ENCODE results near the gene BMF. TPM values are rescaled to one million over a fixed set of nuclear protein-coding genes. Genes with fewer than 3 reads are reported as not detected.
"Not testable (repeated sequence)": the region's sequence is repeated elsewhere in the genome, so short reads cannot be mapped to it uniquely, and the experiment has no call there.

The BMF gene, protein sequence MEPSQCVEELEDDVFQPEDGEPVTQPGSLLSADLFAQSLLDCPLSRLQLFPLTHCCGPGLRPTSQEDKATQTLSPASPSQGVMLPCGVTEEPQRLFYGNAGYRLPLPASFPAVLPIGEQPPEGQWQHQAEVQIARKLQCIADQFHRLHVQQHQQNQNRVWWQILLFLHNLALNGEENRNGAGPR
- total RNA-seq (33.9 and 41.8 TPM in 2 replicates), polyA plus RNA-seq (13.8 and 15.9 TPM in 2 replicates)

DNA sequence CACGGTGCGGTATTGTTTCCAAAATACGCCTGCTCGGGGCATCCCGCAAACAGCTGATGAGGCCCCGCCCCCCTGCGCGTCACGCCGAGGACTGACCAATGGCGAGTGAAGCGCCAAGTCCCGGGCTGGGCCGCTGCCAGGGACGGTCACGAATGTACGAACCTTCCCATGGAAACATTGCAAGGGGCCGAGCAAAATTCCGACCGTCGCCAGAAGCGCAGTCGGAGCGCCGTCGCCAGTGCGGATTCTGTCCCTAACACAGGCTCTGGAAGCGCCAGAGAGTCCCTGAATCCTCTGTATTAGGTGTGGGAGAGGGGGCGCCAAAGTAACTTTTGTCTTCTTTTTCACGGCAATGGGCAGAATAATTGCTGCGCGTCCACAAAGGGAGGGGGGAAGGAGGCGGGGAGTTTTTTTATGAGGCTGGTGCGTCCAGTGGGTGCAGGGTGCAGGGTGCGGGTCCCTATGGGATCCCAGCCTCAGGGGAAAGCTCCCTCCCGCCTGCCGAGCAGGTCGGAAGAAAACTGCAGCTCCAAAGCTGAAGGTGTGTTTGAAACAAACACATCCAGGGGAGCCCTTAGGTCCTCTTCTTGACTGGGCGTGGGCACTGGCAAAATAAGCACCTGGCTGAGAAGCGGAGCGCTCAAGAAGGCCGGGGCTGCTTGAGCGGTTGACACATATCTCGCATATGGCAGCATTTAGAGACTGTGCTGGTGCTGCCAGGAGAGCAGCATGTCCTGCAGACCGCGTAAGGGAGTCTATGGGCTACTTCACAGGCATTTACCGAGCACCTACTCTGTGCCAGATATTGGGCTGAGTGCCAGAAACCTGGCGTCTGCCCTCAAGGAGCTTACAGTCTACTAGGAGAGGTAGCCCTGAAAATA is at the start of gene BMF:
Gene BMF, minus strand, starts transcription at position 25 of the 881 bp plus-strand sequence. CDS start 2,793 bp downstream, outside the sequence.
- 8% methylated on average over 37 of the region's 48 CpGs for WGBS (ENCODE audit: low lambda C conversion rate, missing lambda C conversion rate)

DNA sequence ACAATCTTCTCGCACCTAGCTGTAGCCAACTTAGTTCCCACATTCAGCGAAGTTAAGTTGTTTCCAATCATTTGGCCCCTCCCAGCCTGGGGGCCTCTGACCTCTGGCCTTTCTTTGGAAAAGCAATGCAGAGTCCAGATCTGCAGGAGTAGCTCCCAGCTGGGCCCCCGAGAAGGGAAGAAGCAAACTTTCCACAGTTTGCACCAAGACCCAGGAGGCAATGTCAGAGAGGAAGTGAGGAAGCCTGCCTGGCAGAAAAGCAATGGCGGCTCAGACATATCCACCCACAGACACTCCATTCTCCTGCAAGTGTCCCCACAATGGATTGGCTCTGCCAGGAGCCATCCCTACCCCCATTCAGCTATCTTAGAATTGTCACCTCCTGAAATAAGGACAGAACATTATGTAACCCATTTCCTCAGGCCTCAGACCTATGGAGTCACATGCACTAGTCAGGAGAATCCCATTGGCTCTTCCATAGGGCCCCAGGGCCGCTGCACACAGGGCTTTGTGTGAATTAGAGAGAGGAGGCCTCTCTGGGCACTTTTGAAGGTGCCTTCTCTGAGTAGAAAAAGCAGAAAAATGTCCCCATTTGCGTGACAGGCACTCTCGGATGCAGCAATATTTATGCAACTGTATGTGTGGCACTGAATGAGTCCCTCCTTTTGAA is 49.2 kb upstream of the BMF start:
- DNase-seq (ENCODE audit: low spot score), result no peak
- peaks cover 19% of the 10 kb centered on the region for H3K79me2 ChIP-seq
- no peak overlapping the region for H2AFZ ChIP-seq
- no peaks in the 10 kb centered on the region for H3K9me3 ChIP-seq (ENCODE audit: low read depth)
- no peaks in the 10 kb centered on the region for H4K20me1 ChIP-seq (ENCODE audit: insufficient read depth, poor library complexity, severe bottlenecking)
- H3K4me1 ChIP-seq (ENCODE audit: insufficient read depth), result peaks cover 8% of the 10 kb centered on the region
- H3K27me3 ChIP-seq, result no peaks in the 10 kb centered on the region
- no peak overlapping the region for H3K27ac ChIP-seq
- TF ChIP-seq EZH2phosphoT487 (IDR thresholded peaks at IDR 0.05; ENCODE audit: low read depth, severe bottlenecking, unreplicated experiment) (no peak), EZH2 (IDR thresholded peaks at IDR 0.05; ENCODE audit: borderline replicate concordance) (no peak)
- TF ChIP-seq, protein P1, sequence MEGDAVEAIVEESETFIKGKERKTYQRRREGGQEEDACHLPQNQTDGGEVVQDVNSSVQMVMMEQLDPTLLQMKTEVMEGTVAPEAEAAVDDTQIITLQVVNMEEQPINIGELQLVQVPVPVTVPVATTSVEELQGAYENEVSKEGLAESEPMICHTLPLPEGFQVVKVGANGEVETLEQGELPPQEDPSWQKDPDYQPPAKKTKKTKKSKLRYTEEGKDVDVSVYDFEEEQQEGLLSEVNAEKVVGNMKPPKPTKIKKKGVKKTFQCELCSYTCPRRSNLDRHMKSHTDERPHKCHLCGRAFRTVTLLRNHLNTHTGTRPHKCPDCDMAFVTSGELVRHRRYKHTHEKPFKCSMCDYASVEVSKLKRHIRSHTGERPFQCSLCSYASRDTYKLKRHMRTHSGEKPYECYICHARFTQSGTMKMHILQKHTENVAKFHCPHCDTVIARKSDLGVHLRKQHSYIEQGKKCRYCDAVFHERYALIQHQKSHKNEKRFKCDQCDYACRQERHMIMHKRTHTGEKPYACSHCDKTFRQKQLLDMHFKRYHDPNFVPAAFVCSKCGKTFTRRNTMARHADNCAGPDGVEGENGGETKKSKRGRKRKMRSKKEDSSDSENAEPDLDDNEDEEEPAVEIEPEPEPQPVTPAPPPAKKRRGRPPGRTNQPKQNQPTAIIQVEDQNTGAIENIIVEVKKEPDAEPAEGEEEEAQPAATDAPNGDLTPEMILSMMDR (IDR thresholded peaks at IDR 0.05; ENCODE audit: poor library complexity), result no peak
- H3K36me3 ChIP-seq (replicated peaks; ENCODE audit: insufficient read depth, low read depth), result no peaks in the 10 kb centered on the region
- 86% methylated on average over 7 of the region's 7 CpGs for WGBS (ENCODE audit: low lambda C conversion rate, missing lambda C conversion rate)
- no peak overlapping the region for H3K4me3 ChIP-seq
- H3K4me2 ChIP-seq, result no peak overlapping the region
- H3K9me2 ChIP-seq (replicated peaks; ENCODE audit: insufficient read depth), result no peaks in the 10 kb centered on the region

More for the DNA sequence above, at the start of gene BMF:
- DNase-seq (ENCODE audit: low spot score), result peak; percentile 100
- no peaks in the 10 kb centered on the region for H4K20me1 ChIP-seq (ENCODE audit: insufficient read depth, poor library complexity, severe bottlenecking)
- no peaks in the 10 kb centered on the region for H3K9me3 ChIP-seq (ENCODE audit: low read depth)
- H3K79me2 ChIP-seq, result peaks cover 23% of the 10 kb centered on the region
- TF ChIP-seq EZH2phosphoT487 (IDR thresholded peaks at IDR 0.05; ENCODE audit: low read depth, severe bottlenecking, unreplicated experiment) (no peak), EZH2 (IDR thresholded peaks at IDR 0.05; ENCODE audit: borderline replicate concordance) (no peak)
- TF ChIP-seq, protein P1 (IDR thresholded peaks at IDR 0.05; ENCODE audit: poor library complexity), result peak; percentile 43
- no peaks in the 10 kb centered on the region for H3K9me2 ChIP-seq (replicated peaks; ENCODE audit: insufficient read depth)
- no peaks in the 10 kb centered on the region for H3K27me3 ChIP-seq
- H3K4me2 ChIP-seq, result peak within 1 kb of the TSS; percentile 77
- H3K27ac ChIP-seq, result peak within 1 kb of the TSS; percentile 92
- H3K36me3 ChIP-seq (replicated peaks; ENCODE audit: insufficient read depth, low read depth), result no peaks in the 10 kb centered on the region
- peak within 1 kb of the TSS; percentile 17 for H2AFZ ChIP-seq
- peak within 1 kb of the TSS; percentile 58 for H3K4me3 ChIP-seq
- peaks cover 37% of the 10 kb centered on the region for H3K4me1 ChIP-seq (ENCODE audit: insufficient read depth)

DNA sequence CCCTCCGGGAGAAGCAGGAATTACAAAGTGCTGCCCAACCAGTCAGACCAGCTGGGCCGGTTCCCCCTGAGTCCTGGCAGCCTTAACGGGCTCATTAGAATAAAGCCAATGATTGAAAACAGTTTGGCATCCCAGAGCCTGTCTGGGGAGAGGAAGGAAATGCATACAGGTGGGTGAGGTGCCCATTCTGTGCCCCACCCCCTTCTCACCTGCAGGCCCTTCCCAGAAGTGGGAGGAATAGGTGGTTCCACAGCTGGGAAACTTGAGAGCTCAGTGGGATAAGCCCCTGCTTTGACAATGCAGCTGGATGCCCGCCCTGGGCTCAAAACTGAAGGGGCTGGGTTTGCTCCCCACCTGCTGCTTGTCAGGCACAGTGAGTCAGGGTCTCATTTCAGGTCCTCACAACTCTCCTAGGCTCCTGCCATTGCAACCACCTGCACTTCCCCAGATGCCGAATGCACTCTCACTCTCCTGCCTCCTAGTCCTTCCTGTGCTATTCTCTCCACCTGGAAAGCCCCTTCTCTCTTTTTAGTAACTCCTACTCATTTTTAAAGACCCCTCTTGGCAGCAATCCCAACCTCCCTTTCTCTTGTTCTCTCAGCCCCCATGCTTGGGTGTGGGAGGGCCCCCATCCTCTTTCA is 46.7 kb upstream of the BMF start:
- H3K79me2 ChIP-seq, result no peaks in the 10 kb centered on the region
- H3K4me3 ChIP-seq, result no peak overlapping the region
- no peaks in the 10 kb centered on the region for H4K20me1 ChIP-seq (ENCODE audit: insufficient read depth, poor library complexity, severe bottlenecking)
- no peaks in the 10 kb centered on the region for H3K36me3 ChIP-seq (replicated peaks; ENCODE audit: insufficient read depth, low read depth)
- TF ChIP-seq EZH2phosphoT487 (IDR thresholded peaks at IDR 0.05; ENCODE audit: low read depth, severe bottlenecking, unreplicated experiment) (no peak), EZH2 (IDR thresholded peaks at IDR 0.05; ENCODE audit: borderline replicate concordance) (no peak)
- TF ChIP-seq, protein P1 (IDR thresholded peaks at IDR 0.05; ENCODE audit: poor library complexity), result no peak
- H3K9me3 ChIP-seq (ENCODE audit: low read depth), result no peaks in the 10 kb centered on the region
- peak; percentile 19 for DNase-seq (ENCODE audit: low spot score)
- no peak overlapping the region for H3K4me2 ChIP-seq
- H3K4me1 ChIP-seq (ENCODE audit: insufficient read depth), result no peaks in the 10 kb centered on the region
- H3K9me2 ChIP-seq (replicated peaks; ENCODE audit: insufficient read depth), result no peaks in the 10 kb centered on the region
- H3K27ac ChIP-seq, result no peak overlapping the region
- H3K27me3 ChIP-seq, result no peaks in the 10 kb centered on the region
- 27% methylated on average over 5 of the region's 5 CpGs for WGBS (ENCODE audit: low lambda C conversion rate, missing lambda C conversion rate)
- no peak overlapping the region for H2AFZ ChIP-seq

DNA sequence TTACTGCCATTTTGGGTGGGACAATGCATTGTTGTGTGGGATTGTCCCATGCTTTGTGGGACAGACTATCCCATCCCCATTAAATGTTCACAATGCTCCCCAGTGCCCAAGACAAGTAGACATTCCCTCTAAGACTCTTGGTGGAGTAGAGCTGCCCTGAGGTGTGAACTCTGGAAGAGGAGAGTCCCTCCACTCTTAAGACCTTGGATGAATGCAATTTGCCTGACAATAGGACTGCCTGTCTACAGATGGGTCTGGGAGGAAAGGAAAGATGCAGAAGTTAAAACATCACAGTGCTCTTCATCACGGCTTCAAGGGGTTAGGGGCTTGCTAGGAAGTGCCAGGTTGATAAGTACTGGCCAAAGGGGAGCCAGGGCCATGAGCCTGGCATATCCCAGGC is 46.1 kb upstream of the BMF start:
- H3K9me3 ChIP-seq (ENCODE audit: low read depth); H3K27me3 ChIP-seq; H3K4me2 ChIP-seq; H3K9me2 ChIP-seq (replicated peaks; ENCODE audit: insufficient read depth); H3K27ac ChIP-seq; H3K4me1 ChIP-seq (ENCODE audit: insufficient read depth); H3K79me2 ChIP-seq; H3K36me3 ChIP-seq (replicated peaks; ENCODE audit: insufficient read depth, low read depth); H4K20me1 ChIP-seq (ENCODE audit: insufficient read depth, poor library complexity, severe bottlenecking); H2AFZ ChIP-seq; DNase-seq (ENCODE audit: low spot score); H3K4me3 ChIP-seq: not testable (repeated sequence)
- WGBS (ENCODE audit: low lambda C conversion rate, missing lambda C conversion rate), result 83% methylated on average over 1 of the region's 1 CpG

All from hepatocyte (in vitro differentiated cells).